IMR-90 (cell line): ENCODE results near the gene ERGIC1. TPM values are rescaled to one million over a fixed set of nuclear protein-coding genes. Genes with fewer than 3 reads are reported as not detected.

Experiments
- ATAC-seq: fragments of 200-7000 bp; cut with Tn5 transposase; 2 replicates; pipeline ENCODE4 v1.9.1; 2020; ENCODE audit warnings: low read depth, mild to moderate bottlenecking, moderate library complexity
- BruUV-seq: library from RNA; stranded (reverse); fragments of 400-500 nt; replicated peaks from 2 replicates; lab custom pipeline; 2021; lab: Mats Ljungman, UMichigan
- CTCF ChIA-PET: fragments of 300-600 bp; formaldehyde crosslinking; extraction: SDS; loops from one replicate; lab custom pipeline; 2021; ENCODE audit warnings: antibody characterized with exemption; lab: Yijun Ruan, JAX
- POLR2A ChIA-PET: fragments of 300-600 bp; sonication (Branson Sonifier 250); formaldehyde crosslinking; loops from one replicate; lab custom pipeline; 2022; ENCODE audit warnings: antibody characterized with exemption; ENCODE audit not compliant: unreplicated experiment; lab: Charles Lee
- DNase-seq: peaks from one replicate; pipeline ENCODE4 v3.0.0; 2013
- H2AFZ ChIP-seq: replicated peaks from 2 replicates; pipeline ENCODE3; 2013; ENCODE audit warnings: low read length, mild to moderate bottlenecking; ENCODE audit not compliant: poor library complexity
- H2AK5ac ChIP-seq: 2 replicates; pipeline ENCODE4 v1.6.1; 2013; ENCODE audit warnings: low read depth, low read length, inconsistent platforms
- H2AK9ac ChIP-seq: replicated peaks from 2 replicates; pipeline ENCODE3; 2013; ENCODE audit warnings: mild to moderate bottlenecking, low read depth, low read length, moderate library complexity; ENCODE audit not compliant: poor library complexity
- H2BK120ac ChIP-seq: 2 replicates; pipeline ENCODE4 v1.6.1; 2013; ENCODE audit warnings: low read depth, low read length, inconsistent platforms
- H2BK15ac ChIP-seq: 3 replicates; pipeline ENCODE4 v1.6.1; 2013; ENCODE audit warnings: low read depth, low read length, inconsistent platforms
- H2BK20ac ChIP-seq: 2 replicates; pipeline ENCODE4 v1.6.1; 2013; ENCODE audit warnings: low read depth, mild to moderate bottlenecking, inconsistent platforms, low read length, moderate library complexity
- H2BK5ac ChIP-seq: 2 replicates; pipeline ENCODE4 v1.6.1; 2013; ENCODE audit warnings: mild to moderate bottlenecking, low read depth, low read length, inconsistent platforms; ENCODE audit not compliant: poor library complexity, severe bottlenecking
- H3K14ac ChIP-seq: replicated peaks from 2 replicates; pipeline ENCODE4 v1.6.1; 2013; ENCODE audit warnings: low read depth, low read length, inconsistent platforms
- H3K18ac ChIP-seq: 2 replicates; pipeline ENCODE4 v1.6.1; 2013; ENCODE audit warnings: low read depth, low read length, control low read depth
- H3K23ac ChIP-seq: 2 replicates; pipeline ENCODE4 v1.6.1; 2013; ENCODE audit warnings: low read depth, low read length, inconsistent platforms
- H3K27ac ChIP-seq: 2 replicates; pipeline ENCODE4 v1.5.1; 2013; ENCODE audit warnings: mild to moderate bottlenecking, control low read depth, low read length; ENCODE audit not compliant: insufficient read depth
- H3K27me3 ChIP-seq: 2 replicates; pipeline ENCODE4 v1.6.1; 2013; ENCODE audit warnings: low read length; ENCODE audit not compliant: control insufficient read depth, insufficient read depth
- H3K36me3 ChIP-seq: 2 replicates; pipeline ENCODE4 v1.6.1; 2013; ENCODE audit warnings: low read length, mixed read lengths; ENCODE audit not compliant: control insufficient read depth, insufficient read depth
- H3K4ac ChIP-seq: 2 replicates; pipeline ENCODE4 v1.6.1; 2013; ENCODE audit warnings: low read depth, low read length, inconsistent platforms
- H3K4me1 ChIP-seq: 2 replicates; pipeline ENCODE4 v1.6.1; 2013; ENCODE audit warnings: low read length, mixed read lengths; ENCODE audit not compliant: control insufficient read depth, insufficient read depth
- H3K4me2 ChIP-seq: 2 replicates; pipeline ENCODE4 v1.6.1; 2013; ENCODE audit warnings: low read depth, mild to moderate bottlenecking, control low read depth, low read length, moderate library complexity
- H3K4me3 ChIP-seq: 2 replicates; pipeline ENCODE4 v1.5.1; 2013; ENCODE audit warnings: low read depth, mild to moderate bottlenecking, control low read depth, low read length, moderate library complexity; ENCODE audit not compliant: insufficient read depth
- H3K56ac ChIP-seq: 2 replicates; pipeline ENCODE4 v1.6.1; 2013; ENCODE audit warnings: low read length, inconsistent platforms; ENCODE audit not compliant: insufficient read depth; ENCODE audit errors: extremely low read depth
- H3K79me1 ChIP-seq, 2 experiments: 2 replicates each; pipeline ENCODE4 v1.6.1; 2013; ENCODE audit warnings: low read length in 2 of 2, inconsistent platforms in 1 of 2, low read depth in 1 of 2
- H3K9ac ChIP-seq: 2 replicates; pipeline ENCODE4 v1.6.1; 2013; ENCODE audit warnings: low read depth, low read length, control low read depth
- H3K9me1 ChIP-seq: 2 replicates; pipeline ENCODE4 v1.6.1; 2013; ENCODE audit warnings: low read length, inconsistent platforms; ENCODE audit not compliant: insufficient read depth
- H3K9me3 ChIP-seq: 2 replicates; pipeline ENCODE4 v1.6.1; 2013; ENCODE audit warnings: low read length; ENCODE audit not compliant: control insufficient read depth, insufficient read depth
- H4K20me1 ChIP-seq: 2 replicates; pipeline ENCODE4 v1.6.1; 2013; ENCODE audit warnings: low read length, inconsistent platforms; ENCODE audit not compliant: insufficient read depth
- H4K5ac ChIP-seq: 2 replicates; pipeline ENCODE4 v1.6.1; 2013; ENCODE audit warnings: mild to moderate bottlenecking, low read depth, low read length, control low read depth
- H4K8ac ChIP-seq, 2 experiments: 2 replicates each; pipeline ENCODE4 v1.6.1; 2013; ENCODE audit warnings: low read depth in 2 of 2, low read length in 2 of 2, control low read depth in 1 of 2, inconsistent platforms in 1 of 2
- H4K91ac ChIP-seq: 2 replicates; pipeline ENCODE4 v1.6.1; 2013; ENCODE audit warnings: low read depth, low read length, inconsistent platforms; ENCODE audit not compliant: insufficient read depth
- BHLHE40 ChIP-seq: fragments of 150-350 bp; IDR thresholded peaks from 2 replicates; pipeline ENCODE4 v1.6.1; 2016; ENCODE audit warnings: mild to moderate bottlenecking, low read depth, low read length
- CEBPB ChIP-seq: IDR thresholded peaks from 2 replicates; pipeline ENCODE4 v1.6.1; 2012; ENCODE audit warnings: low read depth, low read length, improper control_type of control experiment
- CTCF ChIP-seq: conservative IDR thresholded peaks from 2 replicates; pipeline ENCODE4 v1.5.1; 2012; ENCODE audit warnings: mild to moderate bottlenecking, low read depth, low read length, improper control_type of control experiment
- ELK1 ChIP-seq: fragments of 150-350 bp; IDR thresholded peaks from 2 replicates; pipeline ENCODE4 v1.6.1; 2016; ENCODE audit warnings: low read depth, mild to moderate bottlenecking, low read length, moderate library complexity, borderline replicate concordance
- FOS ChIP-seq: fragments of 150-350 bp; IDR thresholded peaks from 2 replicates; pipeline ENCODE4 v1.6.1; 2016; ENCODE audit warnings: low read depth, low read length
- MAFK ChIP-seq: IDR thresholded peaks from 2 replicates; pipeline ENCODE4 v1.6.1; 2012; ENCODE audit warnings: low read depth, low read length, improper control_type of control experiment
- MAZ ChIP-seq: IDR thresholded peaks from 2 replicates; pipeline ENCODE4 v1.6.1; 2012; ENCODE audit warnings: low read depth, mild to moderate bottlenecking, low read length, improper control_type of control experiment, moderate library complexity, borderline replicate concordance
- MXI1 ChIP-seq: IDR thresholded peaks from 2 replicates; pipeline ENCODE4 v1.6.1; 2012; ENCODE audit warnings: low read depth, mild to moderate bottlenecking, low read length, moderate library complexity, borderline replicate concordance
- RAD21 ChIP-seq: IDR thresholded peaks from 2 replicates; pipeline ENCODE4 v1.6.1; 2012; ENCODE audit warnings: low read length, improper control_type of control experiment
- RFX5 ChIP-seq: IDR thresholded peaks from 2 replicates; pipeline ENCODE4 v1.8.0; 2012; ENCODE audit warnings: low read depth, mild to moderate bottlenecking, low read length, moderate library complexity
- USF2 ChIP-seq: fragments of 150-350 bp; IDR thresholded peaks from 2 replicates; pipeline ENCODE4 v1.6.1; 2017; ENCODE audit warnings: mild to moderate bottlenecking, antibody characterized with exemption, low read length, low read depth
- WGBS, 2 experiments: methylation state at CpG; one replicate each; pipeline versions ENCODE4 v1.1.5 to v1.1.7; 2013; ENCODE audit warnings: missing lambda C conversion rate in 2 of 2; ENCODE audit not compliant: insufficient read length in 1 of 2; ENCODE audit errors: extremely low coverage in 2 of 2; 5-methylcytosine and 5-hydroxymethylcytosine counted together
- dilution Hi-C: fragments of 300-500 bp; cut with HindIII; formaldehyde crosslinking; loops from one replicate; pipeline ENCODE4 v1.14.3; 2018; ENCODE audit warnings: low sequenced_read_pairs; ENCODE audit not compliant: unreplicated experiment
- in situ Hi-C: fragments of 300-500 bp; cut with MboI; formaldehyde crosslinking; loops from 3 replicates; pipeline ENCODE4 v1.14.3; 2019; ENCODE audit warnings: low sequenced_read_pairs, inconsistent platforms, mixed read lengths
- intact Hi-C: fragments of 100-400 bp; cut with micrococcal nuclease; formaldehyde crosslinking; loops from 2 replicates; pipeline ENCODE4 v1.10.0; 2022
- polyA plus RNA-seq, 3 experiments: library from polyadenylated mRNA; depleted of rRNA; stranded (reverse); fragments of >200 nt; gene quantifications; 2 replicates each; pipeline ENCODE4 v1.2.3, GENCODE V29; 2012; ENCODE audit warnings: low replicate concordance in 1 of 3
- total RNA-seq: library from RNA; depleted of rRNA; stranded (reverse); fragments of >200 nt; gene quantifications from 2 replicates; pipeline ENCODE4 v1.2.3, GENCODE V29; 2012

ERGIC1 gene
- total and polyA plus RNA-seq, 2 of the 4 experiments (the other 2 are of a cell fraction), result 134 to 192 TPM

- peak overlapping the region; percentile 30; the same call in 1 of the 2 replicates for H3K18ac ChIP-seq
- H2AFZ ChIP-seq, result peak overlapping the region; percentile 52
- TF ChIP-seq MAFK (no peak), MAZ (peak; percentile 67), RFX5 (no peak), RAD21 (no peak; the same call in 1 of the 2 replicates), USF2 (no peak), CEBPB (peak; percentile 47; the same call in 1 of the 2 replicates), MXI1 (no peak), CTCF (0 out of 2 replicates have a peak, but pooled peaks have one; percentile 4), FOS (peak; percentile 83), ELK1 (no peak), BHLHE40 (peak; percentile 52)
- H3K4ac ChIP-seq, result peak overlapping the region; percentile 84
- H2BK15ac ChIP-seq, result peak overlapping the region; percentile 58; the same call in 2 of the 3 replicates
- ChIA-PET CTCF (interaction anchor here (0.7 to 1.3 kb wide), 3 partner anchors 12 to 80 kb away, joined by 3 to 4 read pairs (median 3); no protein-coding TSS in a partner anchor), POLR2A (interaction anchor here (0.6 kb wide), 1 partner anchor 9 kb away, joined by 3 read pairs; no protein-coding TSS in a partner anchor)
- H3K27ac ChIP-seq, result peak overlapping the region; percentile 53
- peaks cover 17 to 50% of the 10 kb centered on the region in 2 experiments; a peak in 3 of 4 replicates for H3K79me1 ChIP-seq
- H3K4me1 ChIP-seq, result peaks cover 35% of the 10 kb centered on the region
- no peaks in the 10 kb centered on the region; the same call in 1 of the 2 replicates for H4K20me1 ChIP-seq
- H3K4me2 ChIP-seq, result peak overlapping the region; percentile 34
- peak overlapping the region; percentile 67 for H2BK5ac ChIP-seq
- peaks cover 37% of the 10 kb centered on the region for H3K9me1 ChIP-seq
- peak overlapping the region; percentile 78 for H2AK5ac ChIP-seq
- in situ Hi-C loops (no loop called here), intact Hi-C loops (loop anchor here (1.0 kb wide), 1 partner anchor 23 kb away; no protein-coding TSS in a partner anchor), dilution Hi-C loops (no loop called here)
- no peak overlapping the region for H3K4me3 ChIP-seq
- peak overlapping the region; percentile 80 for H4K91ac ChIP-seq
- peak overlapping the region; percentile 76; the same call in 1 of the 2 replicates for H3K23ac ChIP-seq
- peak; percentile 53 for ATAC-seq
- H3K56ac ChIP-seq, result peak overlapping the region; percentile 12
- H3K9ac ChIP-seq, result peak overlapping the region; percentile 15; the same call in 1 of the 2 replicates
- H2BK120ac ChIP-seq, result peak overlapping the region; percentile 77
- WGBS, 2 experiments, result 14% methylated on average over 9 of the region's 13 CpGs; no CpG with 5 or more reads in 1 of the 2 experiments
- BruUV-seq, result no TSS peak
- peak; percentile 99 for DNase-seq
- no peaks in the 10 kb centered on the region for H3K9me3 ChIP-seq
- H4K5ac ChIP-seq, result peak overlapping the region; percentile 13
- H4K8ac ChIP-seq, result peak overlapping the region; percentile 1 to 78; a peak in 3 of 4 replicates
- peak overlapping the region; percentile 28 for H3K14ac ChIP-seq
- H3K27me3 ChIP-seq, result no peaks in the 10 kb centered on the region
- peak overlapping the region; percentile 88 for H2BK20ac ChIP-seq
- no peaks in the 10 kb centered on the region for H3K36me3 ChIP-seq
- peak overlapping the region; percentile 87 for H2AK9ac ChIP-seq
These were observed 38.6 kb upstream of the ERGIC1 start for GRCh38 chr5:172795318-172795977.
